ENCODE measurements around the gene ZNF565.
"Not testable (repeated sequence)": the region's sequence is repeated elsewhere in the genome, so short reads cannot be mapped to it uniquely, and the experiment has no call there.

ZNF565 gene

GRCh38 chr19:36149673-36150406 lies 64.6 kb downstream of the ZNF565 start:
- no peak for DNase-seq (ENCODE audit: low spot score)

GRCh38 chr19:36144624-36145023 lies 69.8 kb downstream of the ZNF565 start:
- DNase-seq (ENCODE audit: low spot score) = no peak

GRCh38 chr19:36142496-36142895 lies 72.0 kb downstream of the ZNF565 start:
- DNase-seq (ENCODE audit: low spot score) = no peak

GRCh38 chr19:36142046-36142445 lies 72.4 kb downstream of the ZNF565 start:
- no peak for DNase-seq (ENCODE audit: low spot score)

- DNase-seq (ENCODE audit: low spot score) = peak; percentile 94
These were observed 73.2 kb downstream of the ZNF565 start for GRCh38 chr19:36141039-36141927.

DNA sequence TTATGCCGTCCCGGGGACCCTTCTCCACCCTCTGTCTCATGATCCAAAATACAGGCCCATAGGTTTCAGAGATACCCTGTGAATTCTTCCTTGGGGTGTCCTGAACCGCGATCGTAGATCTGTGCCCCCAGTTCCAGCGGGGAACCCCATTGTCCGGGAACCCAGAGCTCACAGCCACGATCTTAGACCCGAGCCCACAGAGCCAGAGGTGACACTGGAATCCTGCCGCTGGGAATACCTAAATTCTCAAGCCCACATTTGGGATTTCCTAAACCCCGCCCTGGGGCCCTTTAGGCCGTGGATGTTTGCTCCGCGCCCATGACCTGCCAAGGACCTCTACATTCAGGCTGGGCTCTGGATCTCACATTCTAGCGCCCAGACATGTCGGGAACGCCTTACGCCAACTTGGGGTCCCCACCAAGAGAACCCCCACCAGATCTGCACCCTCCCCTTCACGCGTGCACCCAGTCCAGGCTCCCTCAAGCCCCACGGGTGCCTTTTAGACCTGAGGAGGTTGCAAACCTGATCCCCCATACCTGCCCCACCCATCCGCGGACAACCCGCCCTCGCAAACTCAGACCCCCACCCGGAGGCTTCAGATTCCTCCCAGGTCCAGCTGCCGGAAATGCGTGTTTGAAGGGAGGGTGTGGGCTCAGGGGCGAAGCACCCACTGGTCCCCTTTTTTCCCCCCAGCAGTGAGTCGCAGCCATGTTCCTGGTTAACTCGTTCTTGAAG lies 74.0 kb downstream of the ZNF565 start:
- DNase-seq (ENCODE audit: low spot score) = peak; percentile 22

- peak; percentile 95 for DNase-seq (ENCODE audit: low spot score)
These were observed 74.8 kb downstream of the ZNF565 start, which contains the start of gene CAPNS1 for GRCh38 chr19:36139473-36140303. TSS of gene CAPNS1 (plus strand) at chr19:36140066. CDS start at chr19:36141012, 946 bp downstream.

- no peak for DNase-seq (ENCODE audit: low spot score)
These were observed 75.4 kb downstream of the ZNF565 start for GRCh38 chr19:36139120-36139472.

DNA sequence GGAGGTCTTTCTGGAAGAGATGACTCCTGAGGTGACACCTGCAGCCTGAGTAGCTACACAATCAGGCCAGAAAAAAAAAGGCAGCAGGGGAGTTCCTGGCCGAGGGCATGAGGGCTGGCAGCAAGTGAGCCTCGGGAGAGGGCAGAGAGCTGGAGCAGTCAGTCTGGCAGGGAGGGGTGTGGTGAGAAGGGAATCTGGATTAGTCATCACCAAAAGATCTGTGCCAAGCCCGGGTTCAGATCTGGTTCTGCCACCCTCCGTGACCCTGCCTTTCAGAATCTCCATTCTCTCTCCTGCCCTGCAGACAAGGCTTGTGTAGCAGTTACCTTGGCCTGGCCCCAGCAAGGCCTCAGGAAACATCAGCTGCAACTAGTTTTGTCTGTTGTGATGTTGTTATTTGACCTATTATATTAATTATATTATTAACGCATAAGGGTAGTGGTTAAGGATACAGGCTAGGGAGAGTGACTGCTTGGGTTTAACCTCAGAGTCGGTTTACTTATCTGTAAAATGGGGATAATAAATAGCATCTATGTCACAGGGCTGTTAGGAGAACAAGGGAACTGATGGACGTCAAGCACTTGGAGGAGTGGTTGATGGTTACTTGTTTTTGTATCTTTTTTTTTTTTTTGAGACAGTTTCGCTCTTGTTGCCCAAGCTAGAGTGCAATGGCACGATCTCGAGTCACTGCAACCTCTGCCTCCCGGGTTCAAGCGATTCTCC lies 77.3 kb downstream of the ZNF565 start:
- peak; percentile 11 for DNase-seq (ENCODE audit: low spot score)

DNA sequence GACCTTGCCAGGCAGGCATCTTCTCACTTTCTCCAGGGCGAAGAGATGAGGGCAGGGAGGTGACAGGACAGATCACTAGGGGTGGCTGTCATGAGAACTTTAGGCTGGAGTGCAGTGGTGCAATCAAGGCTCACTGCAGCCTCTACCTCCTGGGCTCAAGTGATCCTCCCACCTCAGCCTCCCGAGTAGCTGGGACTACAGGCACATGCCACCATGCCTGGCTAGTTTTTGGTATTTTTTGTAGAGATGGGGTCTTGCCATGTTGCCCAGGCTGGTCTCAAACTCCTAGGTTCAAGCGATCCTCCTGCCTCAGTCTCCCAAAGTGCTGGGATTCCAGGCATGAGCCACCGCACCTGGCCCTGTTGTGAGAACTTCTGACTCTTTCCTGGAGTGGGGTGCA lies 79.6 kb downstream of the ZNF565 start:
- not testable (repeated sequence) for DNase-seq (ENCODE audit: low spot score)

Measured in CD4-positive, alpha-beta T cell treated with Interleukin-2 at 100 ng/mL for 4 hours (primary cell).